Osteocyte (in vitro differentiated cells): ENCODE measurements around the gene MAPK14. TPM values are rescaled to one million over a fixed set of nuclear protein-coding genes. Genes with fewer than 3 reads are reported as not detected.

Experiments used
- DNase-seq: peaks from one replicate; pipeline ENCODE4 v3.0.0; 2021; ENCODE audit warnings: mixed read lengths; ENCODE audit not compliant: unreplicated experiment; ENCODE audit errors: extremely low spot score
- H3K27ac Mint-ChIP-seq: one replicate; pipeline ENCODE4 v1.8.0; 2021; ENCODE audit warnings: mild to moderate bottlenecking, mixed read lengths; ENCODE audit not compliant: unreplicated experiment
- H3K27me3 Mint-ChIP-seq: one replicate; pipeline ENCODE4 v1.8.0; 2021; ENCODE audit warnings: mixed read lengths; ENCODE audit not compliant: unreplicated experiment
- H3K36me3 Mint-ChIP-seq: one replicate; pipeline ENCODE4 v1.8.0; 2021; ENCODE audit warnings: mixed read lengths; ENCODE audit not compliant: unreplicated experiment
- H3K4me1 Mint-ChIP-seq: one replicate; pipeline ENCODE4 v1.8.0; 2021; ENCODE audit warnings: mixed read lengths; ENCODE audit not compliant: unreplicated experiment
- H3K4me3 Mint-ChIP-seq: one replicate; pipeline ENCODE4 v1.8.0; 2021; ENCODE audit warnings: mild to moderate bottlenecking, moderate library complexity, mixed read lengths; ENCODE audit not compliant: unreplicated experiment
- H3K9me3 Mint-ChIP-seq: one replicate; pipeline ENCODE4 v1.8.0; 2021; ENCODE audit warnings: mixed read lengths; ENCODE audit not compliant: unreplicated experiment
- total RNA-seq: library from RNA; stranded (reverse); gene quantifications from 2 replicates; pipeline ENCODE4 v1.2.1, GENCODE V29; 2021
- TF ChIP-seq, protein P1 (sequence below): fragments of 200-600 bp; sonication (generic); IDR thresholded peaks from 2 replicates; pipeline ENCODE4 v1.5.0; 2021; ENCODE audit warnings: antibody characterized with exemption, mild to moderate bottlenecking, moderate library complexity

Gene MAPK14
- total RNA-seq, 1 donor from 2014 or later, result 38.8 TPM

DNA sequence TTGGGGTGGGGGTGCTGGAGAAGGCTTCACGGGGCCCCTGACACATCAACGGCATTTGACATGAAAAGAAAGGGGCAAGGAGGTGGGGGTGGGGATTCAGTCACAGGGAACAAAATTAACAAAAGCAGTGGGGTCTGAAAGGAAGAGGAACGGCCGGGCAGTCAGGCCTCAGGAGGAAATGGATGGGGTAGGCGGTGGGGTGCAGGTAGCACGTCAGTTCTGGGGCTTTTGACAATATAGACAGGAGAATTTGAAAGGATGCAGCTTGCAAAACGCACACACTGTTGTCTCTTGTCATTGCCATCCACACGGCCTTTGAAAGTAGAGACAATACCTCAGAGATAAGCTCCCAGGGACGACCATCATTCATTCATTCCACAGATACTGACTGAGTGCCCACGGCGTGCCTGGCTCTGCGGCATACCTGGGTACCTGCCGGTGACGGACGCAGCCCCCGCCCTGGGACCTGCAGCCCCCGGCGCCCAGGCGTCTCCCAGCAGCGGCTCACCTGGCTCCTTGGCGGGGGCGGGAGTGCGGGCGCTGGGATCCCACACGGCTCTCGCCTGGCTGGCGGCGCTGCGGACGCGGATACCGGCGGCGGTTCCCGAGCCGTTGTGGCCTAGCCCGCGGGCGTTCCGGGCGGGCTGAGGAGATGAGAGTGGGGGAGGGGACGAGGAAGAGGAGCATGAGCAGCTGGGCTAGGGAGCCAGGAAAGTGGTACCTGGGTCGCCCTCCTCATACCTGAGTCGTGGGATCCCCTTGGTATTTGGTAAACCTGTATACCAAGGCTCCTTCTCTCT lies 3.4 kb upstream of the MAPK14 start, which contains the start of gene SLC26A8:
SLC26A8 (minus strand) TSS at position 646 of the 800 bp plus-strand sequence. CDS start 4,934 bp downstream, outside the sequence.
- Mint-ChIP-seq H3K36me3 (no peaks in the 10 kb centered on the region), H3K27me3 (peaks cover 5% of the 10 kb centered on the region), H3K27ac (no peak within 1 kb of the TSS), H3K4me3 (no peak within 1 kb of the TSS), H3K4me1 (peaks cover 11% of the 10 kb centered on the region), H3K9me3 (no peaks in the 10 kb centered on the region)
- DNase-seq, result peak; percentile 84
- TF ChIP-seq, protein P1, sequence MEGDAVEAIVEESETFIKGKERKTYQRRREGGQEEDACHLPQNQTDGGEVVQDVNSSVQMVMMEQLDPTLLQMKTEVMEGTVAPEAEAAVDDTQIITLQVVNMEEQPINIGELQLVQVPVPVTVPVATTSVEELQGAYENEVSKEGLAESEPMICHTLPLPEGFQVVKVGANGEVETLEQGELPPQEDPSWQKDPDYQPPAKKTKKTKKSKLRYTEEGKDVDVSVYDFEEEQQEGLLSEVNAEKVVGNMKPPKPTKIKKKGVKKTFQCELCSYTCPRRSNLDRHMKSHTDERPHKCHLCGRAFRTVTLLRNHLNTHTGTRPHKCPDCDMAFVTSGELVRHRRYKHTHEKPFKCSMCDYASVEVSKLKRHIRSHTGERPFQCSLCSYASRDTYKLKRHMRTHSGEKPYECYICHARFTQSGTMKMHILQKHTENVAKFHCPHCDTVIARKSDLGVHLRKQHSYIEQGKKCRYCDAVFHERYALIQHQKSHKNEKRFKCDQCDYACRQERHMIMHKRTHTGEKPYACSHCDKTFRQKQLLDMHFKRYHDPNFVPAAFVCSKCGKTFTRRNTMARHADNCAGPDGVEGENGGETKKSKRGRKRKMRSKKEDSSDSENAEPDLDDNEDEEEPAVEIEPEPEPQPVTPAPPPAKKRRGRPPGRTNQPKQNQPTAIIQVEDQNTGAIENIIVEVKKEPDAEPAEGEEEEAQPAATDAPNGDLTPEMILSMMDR, result no peak

DNA sequence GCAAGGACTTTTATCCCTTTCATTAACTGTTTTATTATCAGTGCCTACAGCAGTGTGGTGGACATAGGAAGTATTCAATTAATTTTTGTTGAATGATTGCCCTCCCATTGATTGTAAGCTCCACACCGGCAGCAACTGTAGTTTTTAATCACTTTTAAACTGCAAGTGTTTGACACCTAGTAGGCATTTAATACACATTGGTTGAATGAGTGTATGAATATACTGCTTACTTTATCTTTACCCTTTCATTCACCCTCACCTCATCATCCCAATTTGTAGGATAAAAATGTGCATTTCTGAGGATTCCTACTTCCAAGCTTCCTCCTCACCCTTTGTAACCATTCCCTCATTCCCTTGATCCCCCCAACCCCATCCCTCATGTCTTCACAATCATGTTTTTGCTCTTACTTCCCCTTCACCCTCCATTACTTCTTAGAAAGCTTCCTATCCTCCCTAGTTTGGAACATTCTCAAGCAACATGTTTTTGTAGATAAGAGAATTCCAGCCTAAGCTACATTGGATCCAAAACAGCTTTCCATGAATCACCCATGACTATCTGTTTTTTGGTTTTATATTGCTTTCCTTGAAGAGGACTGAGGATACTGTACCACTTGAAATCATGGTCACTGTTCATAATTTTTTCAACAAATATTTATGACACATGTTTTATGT lies 2.2 kb upstream of the MAPK14 start:
- TF ChIP-seq, protein P1, result no peak
- Mint-ChIP-seq H3K9me3 (no peaks in the 10 kb centered on the region), H3K4me1 (peaks cover 18% of the 10 kb centered on the region), H3K27me3 (peaks cover 5% of the 10 kb centered on the region), H3K36me3 (no peaks in the 10 kb centered on the region), H3K4me3 (no peak overlapping the region), H3K27ac (no peak overlapping the region)
- no peak for DNase-seq

DNA sequence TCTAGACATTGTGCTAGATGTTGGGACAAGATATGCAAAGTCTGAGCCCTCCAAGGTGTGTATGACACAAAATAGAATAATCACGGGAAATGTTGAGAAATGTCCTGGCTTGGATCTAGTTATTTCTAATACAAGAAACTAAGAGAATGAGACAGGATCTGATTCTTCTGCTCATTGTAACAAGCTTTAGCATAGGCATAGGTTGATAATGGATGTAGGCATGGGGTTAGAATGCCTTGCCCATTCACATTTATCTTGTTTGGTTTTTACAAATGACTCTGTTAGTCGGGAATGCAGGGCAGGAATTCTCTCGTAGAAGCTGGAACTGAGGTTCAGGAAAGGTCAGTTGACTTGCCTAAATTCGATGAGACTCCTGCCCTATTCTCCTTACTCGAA lies 1.7 kb upstream of the MAPK14 start:
- Mint-ChIP-seq H3K4me3 (no peak overlapping the region), H3K27ac (no peak overlapping the region)
- TF ChIP-seq, protein P1, result no peak

DNA sequence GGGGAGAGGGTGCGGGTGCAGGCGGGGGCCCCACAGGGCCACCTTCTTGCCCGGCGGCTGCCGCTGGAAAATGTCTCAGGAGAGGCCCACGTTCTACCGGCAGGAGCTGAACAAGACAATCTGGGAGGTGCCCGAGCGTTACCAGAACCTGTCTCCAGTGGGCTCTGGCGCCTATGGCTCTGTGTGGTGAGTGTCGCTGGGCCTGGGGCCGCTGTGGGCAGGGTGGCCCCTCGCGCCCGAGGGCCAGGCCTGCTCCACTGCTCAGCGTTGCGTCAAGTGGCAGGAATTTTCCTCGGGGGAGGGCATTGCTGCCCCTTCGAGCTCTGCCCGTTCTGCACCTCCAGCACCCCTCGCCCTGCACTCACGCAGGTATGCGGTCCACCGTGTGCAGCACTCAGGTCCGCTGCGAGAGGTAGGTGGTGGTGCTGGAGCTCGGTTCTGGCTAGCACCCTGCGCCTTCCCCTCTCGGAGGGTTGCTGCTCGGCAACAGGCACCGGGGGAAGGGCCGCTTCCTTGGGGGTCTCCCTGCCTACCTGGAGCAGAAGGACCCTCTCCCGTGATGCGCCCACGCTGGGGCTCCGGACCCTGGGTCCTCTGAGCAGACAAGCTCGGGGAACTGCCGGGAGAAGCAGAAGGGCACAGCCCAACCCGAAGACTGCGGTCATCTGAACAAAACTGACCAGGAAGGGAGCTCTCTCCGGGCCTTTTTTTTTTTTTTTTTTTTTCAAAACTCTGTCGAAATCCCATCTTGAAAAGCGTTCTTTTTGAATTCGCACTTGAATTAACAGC lies 674 bp downstream of the MAPK14 start:
- peak overlapping the region; percentile 86 for H3K4me3 Mint-ChIP-seq
- TF ChIP-seq, protein P1, result no peak
- H3K27me3 Mint-ChIP-seq, result peaks cover 5% of the 10 kb centered on the region
- no peaks in the 10 kb centered on the region for H3K36me3 Mint-ChIP-seq
- no peaks in the 10 kb centered on the region for H3K9me3 Mint-ChIP-seq
- H3K27ac Mint-ChIP-seq, result peak overlapping the region; percentile 95
- no peak for DNase-seq
- peaks cover 35% of the 10 kb centered on the region for H3K4me1 Mint-ChIP-seq

More for the DNA sequence above, 1.7 kb upstream of the MAPK14 start:
- no peaks in the 10 kb centered on the region for H3K36me3 Mint-ChIP-seq
- DNase-seq, result no peak
- H3K9me3 Mint-ChIP-seq, result no peaks in the 10 kb centered on the region
- peaks cover 22% of the 10 kb centered on the region for H3K4me1 Mint-ChIP-seq
- H3K27me3 Mint-ChIP-seq, result peaks cover 5% of the 10 kb centered on the region
